Body of pancreas (tissue), 4 donors: ENCODE data around the gene VRK1.

Source experiments
- CTCF ChIP-seq, 7 experiments: fragments of 450-650 bp in 4 of 7; fragments of 200-600 bp in 3 of 7; sonication (generic) in 3 of 7; IDR thresholded peaks; one replicate each; pipeline ENCODE4 v1.5.1; 2016 to 2019; ENCODE audit warnings: antibody characterized with exemption in 7 of 7
- POLR2A ChIP-seq, 3 donors: fragments of 450-650 bp; IDR thresholded peaks; one replicate each; pipeline ENCODE4 v1.6.1; 2016; ENCODE audit warnings: antibody characterized with exemption in 3 of 3, mild to moderate bottlenecking in 2 of 3

GRCh38 chr14:96894966-96895365 lies 97.8 kb downstream of the VRK1 start:
- TF ChIP-seq POLR2A (IDR thresholded peaks at IDR 0.05) (no peak), CTCF (IDR thresholded peaks at IDR 0.05) (no peak)
